Kidney (tissue), 14 donors: ENCODE data around the gene MICU2. TPM values are rescaled to one million over a fixed set of nuclear protein-coding genes. Genes with fewer than 3 reads are reported as not detected.

Experiments used
- DNase-seq, 5 donors: peaks; one replicate each; pipeline ENCODE4 v3.0.0-alpha.2; 2013 to 2020
- FAIRE-seq: peaks from 2 replicates; lab custom pipeline; 2012; peaks lifted over from hg19 to GRCh38; lab: Jason Lieb, UNC
- H3K27ac ChIP-seq, 2 donors: one replicate each; pipeline ENCODE4 v1.7.0; 2013; ENCODE audit warnings: low read depth in 2 of 2, low read length in 2 of 2, inconsistent platforms in 1 of 2
- H3K27me3 ChIP-seq: one replicate; pipeline ENCODE4 v1.7.1; 2013; ENCODE audit warnings: low read length, inconsistent platforms; ENCODE audit not compliant: control insufficient read depth, insufficient read depth
- H3K36me3 ChIP-seq, 3 donors: one replicate each; pipeline versions ENCODE4 v1.7.0 to v1.7.1; 2013; ENCODE audit warnings: low read length in 3 of 3, control low read depth in 1 of 3, inconsistent platforms in 1 of 3; ENCODE audit not compliant: insufficient read depth in 3 of 3, control insufficient read depth in 2 of 3
- H3K4me1 ChIP-seq, 3 donors: one replicate each; pipeline versions ENCODE4 v1.7.0 to v1.7.1; 2013; ENCODE audit warnings: low read length in 3 of 3, inconsistent platforms in 1 of 3, low read depth in 1 of 3; ENCODE audit not compliant: control insufficient read depth in 2 of 3, insufficient read depth in 2 of 3
- H3K4me3 ChIP-seq, 3 donors: one replicate each; pipeline versions ENCODE4 v1.7.0 to v1.8.1; 2013; ENCODE audit warnings: low read length in 3 of 3, control low read depth in 1 of 3, inconsistent platforms in 1 of 3
- H3K9ac ChIP-seq, 3 donors: one replicate each; pipeline versions ENCODE4 v1.7.0 to v1.7.1; 2013; ENCODE audit warnings: low read length in 3 of 3, control low read depth in 1 of 3, inconsistent platforms in 1 of 3
- H3K9me3 ChIP-seq, 3 donors: one replicate each; pipeline versions ENCODE4 v1.7.0 to v1.7.1; 2013; ENCODE audit warnings: low read length in 3 of 3, control low read depth in 1 of 3, inconsistent platforms in 1 of 3; ENCODE audit not compliant: control insufficient read depth in 2 of 3, insufficient read depth in 1 of 3
- intact Hi-C: fragments of 100-400 bp; cut with DNase I; formaldehyde crosslinking; loops from one replicate; pipeline ENCODE4 v1.11.1; 2022
- polyA plus RNA-seq: library from polyadenylated mRNA; stranded (reverse); fragments of 350-450 nt; fragmentation: Illumina TruSeq; extraction: RNeasy Lipid Tissue Mini Kit (QIAGEN cat#74804); gene quantifications from one replicate; pipeline ENCODE4 v1.2.3, GENCODE V29; 2014; ENCODE audit warnings: low read depth, low replicate concordance; ENCODE audit not compliant: insufficient read depth
- total RNA-seq: library from RNA; stranded (reverse); fragmentation: NEBNext Ultra II Directional; extraction: Animal tissue kit (Norgen Biotek cat#: 25700); gene quantifications from one replicate; pipeline ENCODE4 v1.2.1, GENCODE V29; 2021
- TF ChIP-seq, protein P1 (sequence below): IDR thresholded peaks from 3 replicates; pipeline ENCODE4 v1.5.1; 2012; ENCODE audit warnings: mild to moderate bottlenecking, moderate library complexity, borderline replicate concordance; ENCODE audit not compliant: insufficient read depth; ENCODE audit errors: extremely low read depth
- donor health status: control.
- donor health status: control.
- donor health status: control.
- donor health status: control.
- donor health status: control.
- donor health status: DM: yes; HTN: yes; CAD: no.
- donor health status: Normal renal cell carcinoma (clear cell type).

The MICU2 gene
- total and polyA plus RNA-seq, 2 donors from 2014 or later = 49.0 to 86.5 TPM

DNA sequence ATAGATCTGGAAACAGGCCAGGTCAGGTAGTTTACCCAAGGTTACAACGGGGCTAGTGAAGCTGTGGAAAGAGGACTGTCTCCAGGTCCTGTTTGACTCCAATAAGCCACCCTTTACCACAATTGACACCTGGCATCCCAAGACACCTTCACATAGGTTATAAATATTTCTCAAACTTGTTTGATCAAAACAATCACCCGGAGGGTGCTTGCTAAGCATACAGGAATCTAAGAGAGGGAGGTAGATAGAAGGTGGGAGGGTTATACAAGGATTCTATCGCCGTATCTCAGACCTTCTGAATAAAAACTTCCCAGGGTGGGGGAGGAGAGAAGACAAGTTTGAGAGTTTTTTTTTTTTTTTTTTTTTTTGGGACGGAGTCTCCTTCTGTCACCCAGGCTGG is 55.4 kb downstream of the MICU2 start:
- Histone ChIP-seq H3K4me3 (no peak overlapping the region), H3K27me3 (no peaks in the 10 kb centered on the region), H3K9ac (no peak overlapping the region), H3K9me3 (no peaks in the 10 kb centered on the region), H3K36me3 (no peaks in the 10 kb centered on the region), H3K4me1 (no peaks in the 10 kb centered on the region), H3K27ac (no peak overlapping the region)
- TF ChIP-seq, protein P1, sequence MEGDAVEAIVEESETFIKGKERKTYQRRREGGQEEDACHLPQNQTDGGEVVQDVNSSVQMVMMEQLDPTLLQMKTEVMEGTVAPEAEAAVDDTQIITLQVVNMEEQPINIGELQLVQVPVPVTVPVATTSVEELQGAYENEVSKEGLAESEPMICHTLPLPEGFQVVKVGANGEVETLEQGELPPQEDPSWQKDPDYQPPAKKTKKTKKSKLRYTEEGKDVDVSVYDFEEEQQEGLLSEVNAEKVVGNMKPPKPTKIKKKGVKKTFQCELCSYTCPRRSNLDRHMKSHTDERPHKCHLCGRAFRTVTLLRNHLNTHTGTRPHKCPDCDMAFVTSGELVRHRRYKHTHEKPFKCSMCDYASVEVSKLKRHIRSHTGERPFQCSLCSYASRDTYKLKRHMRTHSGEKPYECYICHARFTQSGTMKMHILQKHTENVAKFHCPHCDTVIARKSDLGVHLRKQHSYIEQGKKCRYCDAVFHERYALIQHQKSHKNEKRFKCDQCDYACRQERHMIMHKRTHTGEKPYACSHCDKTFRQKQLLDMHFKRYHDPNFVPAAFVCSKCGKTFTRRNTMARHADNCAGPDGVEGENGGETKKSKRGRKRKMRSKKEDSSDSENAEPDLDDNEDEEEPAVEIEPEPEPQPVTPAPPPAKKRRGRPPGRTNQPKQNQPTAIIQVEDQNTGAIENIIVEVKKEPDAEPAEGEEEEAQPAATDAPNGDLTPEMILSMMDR = no peak
- FAIRE-seq (no peak), DNase-seq (no peak)
- intact Hi-C loops = no loop called here

DNA sequence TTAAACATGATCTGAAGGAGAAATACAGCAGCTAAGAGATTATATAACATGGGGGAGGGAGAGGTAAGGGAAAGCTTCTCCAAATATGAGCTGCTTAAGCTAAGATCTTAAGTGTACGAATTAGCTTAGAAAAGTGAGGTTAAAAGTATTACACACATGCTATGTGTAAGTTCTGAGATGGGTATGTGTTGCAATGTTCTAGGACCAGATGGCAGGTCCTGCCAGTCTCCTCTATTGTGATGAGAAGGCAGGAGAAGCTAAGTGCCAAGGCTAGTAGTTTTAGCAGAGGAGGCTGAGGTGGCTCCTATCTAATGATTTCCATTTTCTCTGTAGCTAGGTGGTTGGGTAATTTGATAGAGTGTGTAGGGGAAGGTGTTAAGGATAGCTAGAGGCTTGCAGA is 57.6 kb downstream of the MICU2 start:
- DNase-seq (no peak), FAIRE-seq (no peak)
- Histone ChIP-seq H3K4me3 (no peak overlapping the region), H3K4me1 (no peaks in the 10 kb centered on the region), H3K9me3 (no peaks in the 10 kb centered on the region), H3K27me3 (no peaks in the 10 kb centered on the region), H3K9ac (no peak overlapping the region), H3K27ac (no peak overlapping the region), H3K36me3 (no peaks in the 10 kb centered on the region)
- intact Hi-C loops = no loop called here
- TF ChIP-seq, protein P1 = no peak

DNA sequence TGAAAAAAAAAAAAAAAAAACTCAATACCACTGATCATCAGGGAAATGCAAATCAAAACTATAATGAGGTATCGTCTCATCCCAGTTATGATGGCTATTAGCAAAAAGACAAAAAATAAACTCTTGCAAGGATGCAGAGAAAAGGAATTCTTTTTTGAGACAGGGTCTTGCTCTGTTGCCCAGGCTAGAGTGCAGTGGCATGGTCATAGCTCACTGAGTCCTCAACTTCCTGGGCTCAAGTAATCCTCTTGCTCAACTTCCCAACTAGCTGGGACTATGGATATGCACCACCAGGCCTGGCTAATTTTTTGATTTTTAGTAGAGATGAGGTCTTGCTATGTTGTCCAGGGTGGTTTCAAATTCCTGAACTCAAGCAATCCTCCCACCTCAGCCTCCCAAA is 59.5 kb downstream of the MICU2 start:
- Histone ChIP-seq H3K27ac (no peak overlapping the region), H3K36me3 (no peaks in the 10 kb centered on the region), H3K9me3 (no peaks in the 10 kb centered on the region), H3K27me3 (no peaks in the 10 kb centered on the region), H3K4me3 (no peak overlapping the region), H3K4me1 (no peaks in the 10 kb centered on the region), H3K9ac (no peak overlapping the region)
- FAIRE-seq (no peak), DNase-seq (no peak)
- TF ChIP-seq, protein P1 = no peak
- intact Hi-C loops = no loop called here

DNA sequence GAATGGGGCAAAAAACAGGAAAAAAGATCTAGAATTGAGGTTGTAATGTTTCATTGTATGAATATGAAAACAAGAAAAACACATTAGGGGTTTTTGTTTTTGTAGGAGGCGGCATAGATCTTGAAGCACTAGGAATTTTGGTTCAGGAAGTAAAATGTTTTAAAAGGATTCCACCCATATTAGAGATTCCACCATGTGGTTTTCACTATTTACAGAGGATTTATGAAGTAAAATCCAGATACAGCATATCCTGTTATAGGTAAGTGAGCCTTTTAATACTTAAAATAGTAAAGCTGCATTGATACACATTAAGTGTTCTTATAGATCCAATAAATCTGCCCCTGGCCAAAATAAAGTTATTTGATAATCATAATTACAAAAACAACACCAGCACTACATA is 61.4 kb downstream of the MICU2 start:
- no peaks in the 10 kb centered on the region for H3K27me3 ChIP-seq
- H3K9ac ChIP-seq = no peak overlapping the region
- FAIRE-seq = no peak
- no peaks in the 10 kb centered on the region for H3K36me3 ChIP-seq
- no peak overlapping the region for H3K4me3 ChIP-seq
- H3K27ac ChIP-seq = no peak overlapping the region
- no peaks in the 10 kb centered on the region for H3K4me1 ChIP-seq
- H3K9me3 ChIP-seq = no peaks in the 10 kb centered on the region
- intact Hi-C loops = no loop called here
- DNase-seq = no peak
- TF ChIP-seq, protein P1 = no peak
